Hepatocyte (in vitro differentiated cells): ENCODE measurements around the gene ZFX. TPM values are rescaled to one million over a fixed set of nuclear protein-coding genes. Genes with fewer than 3 reads are reported as not detected.
A peak's percentile ranks its signal among the peaks of the same experiment; 100 is the strongest.

Experiments used
- DNase-seq: peaks from one replicate; pipeline ENCODE4 v3.0.0-alpha.2; 2016; ENCODE audit warnings: low spot score
- H2AFZ ChIP-seq: fragments of 200-600 bp; sonication (generic); 2 replicates; pipeline ENCODE4 v1.6.0; 2016; ENCODE audit warnings: antibody characterized with exemption, mild to moderate bottlenecking
- H3K27ac ChIP-seq: fragments of 200-600 bp; sonication (generic); 2 replicates; pipeline ENCODE4 v1.5.1; 2016; ENCODE audit warnings: mild to moderate bottlenecking
- H3K27me3 ChIP-seq: fragments of 200-600 bp; sonication (generic); 2 replicates; pipeline ENCODE4 v1.6.1; 2016
- H3K36me3 ChIP-seq: fragments of 200-600 bp; sonication (generic); replicated peaks from 2 replicates; pipeline ENCODE4 v1.5.1; 2016; ENCODE audit warnings: low read depth; ENCODE audit not compliant: insufficient read depth
- H3K4me1 ChIP-seq: fragments of 200-600 bp; sonication (generic); 2 replicates; pipeline ENCODE4 v1.5.1; 2016; ENCODE audit warnings: mild to moderate bottlenecking, moderate library complexity; ENCODE audit not compliant: insufficient read depth
- H3K4me2 ChIP-seq: fragments of 200-600 bp; sonication (generic); 2 replicates; pipeline ENCODE4 v1.6.0; 2016
- H3K4me3 ChIP-seq: fragments of 200-600 bp; sonication (generic); 2 replicates; pipeline ENCODE4 v1.5.1; 2016; ENCODE audit warnings: mild to moderate bottlenecking
- H3K79me2 ChIP-seq: fragments of 200-600 bp; sonication (generic); 2 replicates; pipeline ENCODE4 v1.6.0; 2017; ENCODE audit warnings: mild to moderate bottlenecking
- H3K9me2 ChIP-seq: fragments of 200-600 bp; sonication (generic); replicated peaks from 2 replicates; pipeline ENCODE4 v1.6.0; 2017; ENCODE audit warnings: mild to moderate bottlenecking; ENCODE audit not compliant: insufficient read depth
- H3K9me3 ChIP-seq: fragments of 200-600 bp; sonication (generic); 2 replicates; pipeline ENCODE4 v1.5.1; 2016; ENCODE audit warnings: low read depth, mild to moderate bottlenecking
- H4K20me1 ChIP-seq: fragments of 200-600 bp; sonication (generic); 2 replicates; pipeline ENCODE4 v1.6.0; 2016; ENCODE audit warnings: mild to moderate bottlenecking; ENCODE audit not compliant: insufficient read depth, poor library complexity, severe bottlenecking
- EZH2 ChIP-seq: fragments of 200-600 bp; sonication (generic); IDR thresholded peaks from 2 replicates; pipeline ENCODE4 v1.6.1; 2016; ENCODE audit warnings: antibody characterized with exemption, mild to moderate bottlenecking, borderline replicate concordance
- EZH2phosphoT487 ChIP-seq: fragments of 200-600 bp; sonication (generic); IDR thresholded peaks from one replicate; pipeline ENCODE4 v1.6.1; 2018; ENCODE audit warnings: antibody characterized with exemption, mild to moderate bottlenecking, low read depth, moderate library complexity; ENCODE audit not compliant: unreplicated experiment, severe bottlenecking
- WGBS: methylation state at CpG from one replicate; pipeline ENCODE4 v1.1.6; 2016; ENCODE audit warnings: low lambda C conversion rate; ENCODE audit errors: missing lambda C conversion rate; 5-methylcytosine and 5-hydroxymethylcytosine counted together
- polyA plus RNA-seq: library from polyadenylated mRNA; unstranded; fragments of >200 nt; fragmentation: Nextera tagmentation; extraction: Ambion mirVana; gene quantifications from 2 replicates; pipeline ENCODE4 v1.2.1, GENCODE V29; 2016
- total RNA-seq: library from RNA; depleted of rRNA; stranded (reverse); fragments of >200 nt; gene quantifications from 2 replicates; pipeline ENCODE4 v1.2.3, GENCODE V29; 2014
- TF ChIP-seq, protein P1 (sequence below): fragments of 200-600 bp; sonication (generic); IDR thresholded peaks from 2 replicates; pipeline ENCODE4 v1.5.1; 2016; ENCODE audit warnings: antibody characterized with exemption, mild to moderate bottlenecking; ENCODE audit not compliant: poor library complexity

The ZFX gene
- total and polyA plus RNA-seq, 2 experiments from 2014 or later = 31.5 to 74.0 TPM

DNA sequence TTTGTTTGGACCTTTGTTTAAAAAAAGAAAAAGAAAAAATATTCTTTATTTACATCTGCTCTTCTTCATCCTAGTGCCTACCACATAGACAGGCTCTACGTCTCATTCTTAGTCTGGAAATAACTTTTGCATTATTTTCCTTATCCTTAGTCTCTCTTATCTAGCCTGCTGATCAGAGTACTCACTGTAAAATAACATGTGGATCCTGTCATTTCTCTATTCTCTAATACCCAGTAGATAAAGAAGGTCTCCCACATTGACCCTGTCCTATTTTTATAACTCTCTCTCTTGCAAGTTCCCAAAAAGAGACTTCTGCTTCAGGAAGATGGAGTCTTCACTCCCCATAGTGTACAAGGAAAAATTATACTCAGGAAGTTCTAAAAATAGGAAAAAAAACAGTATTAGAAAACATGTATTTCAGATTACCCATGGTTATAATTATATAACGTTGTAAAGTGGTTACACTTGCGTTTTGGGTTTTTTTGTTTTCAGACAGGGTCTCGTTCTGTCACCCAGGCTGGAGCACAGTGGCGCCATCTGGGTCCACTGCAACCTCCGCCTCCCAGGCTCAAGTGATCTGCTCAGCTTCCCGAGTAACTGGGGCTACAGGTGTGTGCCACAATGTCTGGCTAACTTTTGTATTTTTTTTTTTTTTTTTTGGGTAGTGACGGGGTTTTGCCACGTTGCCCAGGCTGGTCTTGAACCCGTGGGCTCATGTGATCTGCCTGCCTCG is 23.8 kb downstream of the ZFX start:
- Histone ChIP-seq H3K4me3 (no peak overlapping the region), H3K4me2 (no peak overlapping the region), H3K27ac (peak overlapping the region; percentile 12), H3K4me1 (peaks cover 20% of the 10 kb centered on the region), H3K27me3 (no peaks in the 10 kb centered on the region), H3K9me2 (no peaks in the 10 kb centered on the region), H4K20me1 (peaks cover 65% of the 10 kb centered on the region), H3K36me3 (no peaks in the 10 kb centered on the region), H2AFZ (no peak overlapping the region), H3K79me2 (peaks cover 99% of the 10 kb centered on the region), H3K9me3 (no peaks in the 10 kb centered on the region)
- no peak for DNase-seq
- TF ChIP-seq EZH2phosphoT487 (no peak), EZH2 (no peak)
- TF ChIP-seq, protein P1, sequence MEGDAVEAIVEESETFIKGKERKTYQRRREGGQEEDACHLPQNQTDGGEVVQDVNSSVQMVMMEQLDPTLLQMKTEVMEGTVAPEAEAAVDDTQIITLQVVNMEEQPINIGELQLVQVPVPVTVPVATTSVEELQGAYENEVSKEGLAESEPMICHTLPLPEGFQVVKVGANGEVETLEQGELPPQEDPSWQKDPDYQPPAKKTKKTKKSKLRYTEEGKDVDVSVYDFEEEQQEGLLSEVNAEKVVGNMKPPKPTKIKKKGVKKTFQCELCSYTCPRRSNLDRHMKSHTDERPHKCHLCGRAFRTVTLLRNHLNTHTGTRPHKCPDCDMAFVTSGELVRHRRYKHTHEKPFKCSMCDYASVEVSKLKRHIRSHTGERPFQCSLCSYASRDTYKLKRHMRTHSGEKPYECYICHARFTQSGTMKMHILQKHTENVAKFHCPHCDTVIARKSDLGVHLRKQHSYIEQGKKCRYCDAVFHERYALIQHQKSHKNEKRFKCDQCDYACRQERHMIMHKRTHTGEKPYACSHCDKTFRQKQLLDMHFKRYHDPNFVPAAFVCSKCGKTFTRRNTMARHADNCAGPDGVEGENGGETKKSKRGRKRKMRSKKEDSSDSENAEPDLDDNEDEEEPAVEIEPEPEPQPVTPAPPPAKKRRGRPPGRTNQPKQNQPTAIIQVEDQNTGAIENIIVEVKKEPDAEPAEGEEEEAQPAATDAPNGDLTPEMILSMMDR = no peak
- 88% methylated on average over 11 of the region's 11 CpGs for WGBS

DNA sequence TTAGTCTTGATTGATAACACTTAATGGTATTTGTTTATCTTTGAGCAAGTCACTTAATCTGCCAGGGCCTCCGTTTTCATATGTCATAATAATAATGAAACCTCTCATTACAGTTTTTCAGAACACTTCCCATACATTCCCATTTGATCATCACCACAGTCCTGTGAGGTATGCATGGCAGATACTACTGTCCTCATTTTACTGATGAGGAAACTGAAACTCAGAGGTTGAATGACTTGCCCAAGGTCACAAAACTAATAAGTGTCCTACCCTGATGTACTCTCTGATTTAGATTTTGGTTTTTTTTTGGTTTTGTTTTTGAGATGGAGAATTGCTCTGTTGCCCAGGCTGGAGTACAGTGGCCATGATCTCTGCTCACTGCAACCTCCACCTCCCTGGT is 25.7 kb downstream of the ZFX start:
- Histone ChIP-seq H3K4me1 (peaks cover 8% of the 10 kb centered on the region), H3K4me2 (no peak overlapping the region), H3K9me2 (no peaks in the 10 kb centered on the region), H2AFZ (no peak overlapping the region), H3K4me3 (no peak overlapping the region), H3K27me3 (no peaks in the 10 kb centered on the region), H3K27ac (no peak overlapping the region), H3K79me2 (peaks cover 99% of the 10 kb centered on the region), H3K36me3 (no peaks in the 10 kb centered on the region), H4K20me1 (peaks cover 57% of the 10 kb centered on the region), H3K9me3 (no peaks in the 10 kb centered on the region)
- no peak for DNase-seq
- TF ChIP-seq, protein P1 = no peak
- WGBS = 74% methylated on average over 1 of the region's 1 CpG

GRCh38 chrX:24178441-24178840 is 28.9 kb downstream of the ZFX start:
- DNase-seq = no peak
- Histone ChIP-seq H3K79me2 (peaks cover 99% of the 10 kb centered on the region), H3K9me2 (no peaks in the 10 kb centered on the region), H3K4me1 (no peaks in the 10 kb centered on the region), H3K4me2 (no peak overlapping the region), H3K36me3 (no peaks in the 10 kb centered on the region), H3K4me3 (no peak overlapping the region), H3K27ac (no peak overlapping the region), H3K9me3 (peaks cover 3% of the 10 kb centered on the region), H4K20me1 (peaks cover 57% of the 10 kb centered on the region), H3K27me3 (no peaks in the 10 kb centered on the region), H2AFZ (no peak overlapping the region)
- TF ChIP-seq EZH2phosphoT487 (no peak), EZH2 (no peak)
- TF ChIP-seq, protein P1 = no peak
- 95% methylated on average over 8 of the region's 8 CpGs for WGBS
